Activated B cell treated with CpG ODN at 0.5 μM for 24 hours (primary cell): ENCODE measurements around the gene PIP5KL1. TPM values are rescaled to one million over a fixed set of nuclear protein-coding genes. Genes with fewer than 3 reads are reported as not detected.

Experiments
- ATAC-seq: fragments of 200-7000 bp; cut with Tn5 transposase; one replicate; pipeline ENCODE4 v1.10.0; 2021; ENCODE audit warnings: low read depth, mild to moderate bottlenecking, moderate library complexity
- CTCF ChIA-PET: fragments of 350-600 bp; sonication (Branson Sonifier 250); formaldehyde crosslinking; loops from one replicate; lab custom pipeline; 2021; ENCODE audit warnings: antibody characterized with exemption; lab: Charles Lee
- POLR2A ChIA-PET: fragments of 350-600 bp; sonication (Branson Sonifier 250); formaldehyde crosslinking; loops from one replicate; lab custom pipeline; 2021; ENCODE audit warnings: antibody characterized with exemption; lab: Charles Lee
- DNase-seq: peaks from one replicate; pipeline ENCODE4 v3.0.0; 2022
- H3K27ac Mint-ChIP-seq: one replicate; pipeline ENCODE4 v1.8.0; 2020; ENCODE audit warnings: mixed read lengths
- H3K27me3 Mint-ChIP-seq: one replicate; pipeline ENCODE4 v1.8.0; 2021; ENCODE audit warnings: mixed read lengths
- H3K36me3 Mint-ChIP-seq: one replicate; pipeline ENCODE4 v1.8.0; 2021; ENCODE audit warnings: low read depth, mixed read lengths
- H3K4me1 Mint-ChIP-seq: one replicate; pipeline ENCODE4 v1.8.0; 2021; ENCODE audit warnings: mixed read lengths
- H3K4me3 Mint-ChIP-seq: one replicate; pipeline ENCODE4 v1.8.0; 2020; ENCODE audit warnings: mild to moderate bottlenecking, mixed read lengths
- H3K9me3 Mint-ChIP-seq: one replicate; pipeline ENCODE4 v1.8.0; 2020; ENCODE audit warnings: mixed read lengths
- CTCF ChIP-seq: fragments of 200-600 bp; IDR thresholded peaks from one replicate; pipeline ENCODE4 v1.8.0; 2022; ENCODE audit warnings: antibody characterized with exemption, mild to moderate bottlenecking
- intact Hi-C: fragments of 100-400 bp; cut with micrococcal nuclease; formaldehyde crosslinking; loops from one replicate; pipeline ENCODE4 v1.15.1; 2024
- total RNA-seq: library from RNA; stranded (reverse); gene quantifications from 2 replicates; pipeline ENCODE4 v1.2.3, GENCODE V29; 2022

PIP5KL1 gene
- total RNA-seq, 1 donor from 2014 or later: 1.8 TPM

GRCh38 chr9:127873223-127873691 is 57.3 kb downstream of the PIP5KL1 start:
- ChIA-PET CTCF (interaction anchor here (0.6 to 1.4 kb wide), 4 partner anchors 48 to 369 kb away, joined by 3 to 4 read pairs (median 3); no protein-coding TSS in a partner anchor), POLR2A (interaction anchor here (0.9 kb wide), 1 partner anchor 44 kb away, joined by 4 read pairs; the partner anchor contains the start of gene ST6GALNAC4)
- no peaks in the 10 kb centered on the region for H3K27me3 Mint-ChIP-seq
- intact Hi-C loops: no loop called here
- DNase-seq (no peak), ATAC-seq (no peak)
- H3K4me1 Mint-ChIP-seq: peaks cover 11% of the 10 kb centered on the region
- H3K4me3 Mint-ChIP-seq: no peak overlapping the region
- H3K27ac Mint-ChIP-seq: no peak overlapping the region
- no peaks in the 10 kb centered on the region for H3K9me3 Mint-ChIP-seq
- H3K36me3 Mint-ChIP-seq: no peaks in the 10 kb centered on the region
- no peak for TF ChIP-seq CTCF

GRCh38 chr9:127872369-127873222 is 58.0 kb downstream of the PIP5KL1 start:
- CTCF ChIA-PET: interaction anchor here (0.7 to 4.2 kb wide), 5 partner anchors 49 to 369 kb away, joined by 3 to 48 read pairs (median 4); partner anchors contain the start of gene TOR2A

GRCh38 chr9:127871531-127871930 is 59.0 kb downstream of the PIP5KL1 start:
- H3K9me3 Mint-ChIP-seq: no peaks in the 10 kb centered on the region
- no peaks in the 10 kb centered on the region for H3K27me3 Mint-ChIP-seq
- H3K4me1 Mint-ChIP-seq: peaks cover 3% of the 10 kb centered on the region
- no peak overlapping the region for H3K4me3 Mint-ChIP-seq
- H3K36me3 Mint-ChIP-seq: no peaks in the 10 kb centered on the region
- CTCF ChIA-PET: interaction anchor here (0.8 to 4.2 kb wide), 5 partner anchors 46 to 282 kb away, joined by 3 to 48 read pairs (median 39); partner anchors contain the start of genes CDK9 and TOR2A
- ATAC-seq (no peak), DNase-seq (no peak)
- TF ChIP-seq CTCF: no peak
- no peak overlapping the region for H3K27ac Mint-ChIP-seq
- POLR2A ChIA-PET: interaction anchor here (2.5 kb wide), 1 partner anchor 137 kb away, joined by 14 read pairs; the partner anchor contains the start of gene TOR2A
- intact Hi-C loops: loop anchor here (2.0 kb wide), 1 partner anchor 45 kb away; the partner anchor contains the start of gene ST6GALNAC4

More at GRCh38 chr9:127872369-127873222, 58.0 kb downstream of the PIP5KL1 start:
- no peaks in the 10 kb centered on the region for H3K9me3 Mint-ChIP-seq
- H3K36me3 Mint-ChIP-seq: no peaks in the 10 kb centered on the region
- H3K27me3 Mint-ChIP-seq: no peaks in the 10 kb centered on the region
- ATAC-seq (no peak), DNase-seq (no peak)
- no peak overlapping the region for H3K4me3 Mint-ChIP-seq
- intact Hi-C loops: no loop called here
- H3K4me1 Mint-ChIP-seq: peaks cover 6% of the 10 kb centered on the region
- POLR2A ChIA-PET: interaction anchor here (0.6 kb wide), 1 partner anchor 52 kb away, joined by 7 read pairs; no protein-coding TSS in a partner anchor
- no peak for TF ChIP-seq CTCF
- H3K27ac Mint-ChIP-seq: no peak overlapping the region

- no peaks in the 10 kb centered on the region for H3K36me3 Mint-ChIP-seq
- POLR2A ChIA-PET: interaction anchor here (1.1 to 2.5 kb wide), 2 partner anchors 79 to 136 kb away, joined by 7 to 14 read pairs; partner anchors contain the start of gene TOR2A
- no peak overlapping the region for H3K27ac Mint-ChIP-seq
- ATAC-seq (no peak), DNase-seq (no peak)
- H3K4me1 Mint-ChIP-seq: peaks cover 8% of the 10 kb centered on the region
- no peaks in the 10 kb centered on the region for H3K9me3 Mint-ChIP-seq
- intact Hi-C loops: loop anchor here (1.0 to 2.0 kb wide), 8 partner anchors 46 to 367 kb away; partner anchors contain the start of genes CDK9, FPGS, ST6GALNAC4 and TOR2A
- H3K4me3 Mint-ChIP-seq: no peak overlapping the region
- CTCF ChIA-PET: interaction anchor here (0.8 to 4.2 kb wide), 16 partner anchors 11 to 284 kb away, joined by 3 to 48 read pairs (median 7); partner anchors contain the start of genes CDK9, ENG, FPGS and PTRH1
- H3K27me3 Mint-ChIP-seq: no peaks in the 10 kb centered on the region
- TF ChIP-seq CTCF: no peak
Observed at GRCh38 chr9:127870887-127871286, 59.7 kb downstream of the PIP5KL1 start.

Other genes starting within 250 kb of the PIP5KL1 start
- not detected in 2 replicates for gene CFAP157, start 223.8 kb downstream of the PIP5KL1 start, total RNA-seq
- gene PTRH1, start 215.1 kb downstream of the PIP5KL1 start, total RNA-seq: 12.7 and 13.8 TPM in 2 replicates
- gene TTC16, start 214.7 kb downstream of the PIP5KL1 start, total RNA-seq: not detected in 2 replicates
- 13.8 and 15.1 TPM in 2 replicates for gene TOR2A, start 195.5 kb downstream of the PIP5KL1 start, total RNA-seq
- gene SH2D3C, start 152.1 kb downstream of the PIP5KL1 start, total RNA-seq: 49.2 and 51.8 TPM in 2 replicates
- 132 and 137 TPM in 2 replicates for gene CDK9, start 144.7 kb downstream of the PIP5KL1 start, total RNA-seq
- 105 and 135 TPM in 2 replicates for gene FPGS, start 127.9 kb downstream of the PIP5KL1 start, total RNA-seq
- gene ENG, start 76.1 kb downstream of the PIP5KL1 start, total RNA-seq: 4.8 and 6.1 TPM in 2 replicates
- 6.9 and 8.1 TPM in 2 replicates for gene AK1, start 53.1 kb downstream of the PIP5KL1 start, total RNA-seq
- 39.9 and 47.5 TPM in 2 replicates for gene ST6GALNAC6, start 31.2 kb downstream of the PIP5KL1 start, total RNA-seq
- 71.3 and 85.4 TPM in 2 replicates for gene ST6GALNAC4, start 13.7 kb downstream of the PIP5KL1 start, total RNA-seq
- gene DPM2, start 7.1 kb upstream of the PIP5KL1 start, total RNA-seq: 41.4 and 50.6 TPM in 2 replicates
- gene EEIG1, start 50.2 kb upstream of the PIP5KL1 start, total RNA-seq: 65.8 and 88.1 TPM in 2 replicates
- gene NAIF1, start 136.5 kb upstream of the PIP5KL1 start, total RNA-seq: 10.4 and 11.1 TPM in 2 replicates
- gene SLC25A25, start 137.5 kb upstream of the PIP5KL1 start, total RNA-seq: 8.0 and 9.4 TPM in 2 replicates
- gene PTGES2, start 197.0 kb upstream of the PIP5KL1 start, total RNA-seq: 86.7 and 89.2 TPM in 2 replicates
- gene LCN2, start 218.7 kb upstream of the PIP5KL1 start, total RNA-seq: not detected in 2 replicates
- 47.7 and 53.6 TPM in 2 replicates for gene BBLN, start 229.5 kb upstream of the PIP5KL1 start, total RNA-seq